ENCODE data around the gene TADA3.

Gene TADA3

GRCh38 chr3:9812870-9813483, 20.7 kb upstream of the TADA3 start:
- no peak for TF ChIP-seq CTCF (IDR thresholded peaks at IDR 0.05; ENCODE audit: low read depth, low read length)
- H3K9me3 ChIP-seq (ENCODE audit: severe bottlenecking), result no peaks in the 10 kb centered on the region
- no peak overlapping the region for H3K4me3 ChIP-seq (ENCODE audit: low read depth, low read length)
- DNase-seq, result no peak
- H3K27ac ChIP-seq, result no peak overlapping the region
- H3K27me3 ChIP-seq (ENCODE audit: insufficient read depth, low read depth, severe bottlenecking), result no peaks in the 10 kb centered on the region
- no peaks in the 10 kb centered on the region; the same call in 1 of the 2 replicates for H3K36me3 ChIP-seq

- Histone ChIP-seq H3K27ac (peak overlapping the region; percentile 86), H3K9me3 (ENCODE audit: severe bottlenecking) (no peaks in the 10 kb centered on the region), H3K4me3 (ENCODE audit: low read depth, low read length) (peak overlapping the region; percentile 68; the same call in 1 of the 2 replicates), H3K36me3 (peaks cover 3% of the 10 kb centered on the region), H3K27me3 (ENCODE audit: insufficient read depth, low read depth, severe bottlenecking) (no peaks in the 10 kb centered on the region)
- DNase-seq, result no peak
- TF ChIP-seq CTCF (IDR thresholded peaks at IDR 0.05; ENCODE audit: low read depth, low read length), result no peak
Observed at GRCh38 chr3:9810846-9811245, 18.6 kb upstream of the TADA3 start.

- H3K36me3 ChIP-seq, result peaks cover 7% of the 10 kb centered on the region
- H3K9me3 ChIP-seq (ENCODE audit: severe bottlenecking), result no peaks in the 10 kb centered on the region
- no peak for TF ChIP-seq CTCF (IDR thresholded peaks at IDR 0.05; ENCODE audit: low read depth, low read length)
- no peaks in the 10 kb centered on the region for H3K27me3 ChIP-seq (ENCODE audit: insufficient read depth, low read depth, severe bottlenecking)
- H3K4me3 ChIP-seq (ENCODE audit: low read depth, low read length), result peak overlapping the region; percentile 68
- peak overlapping the region; percentile 86 for H3K27ac ChIP-seq
- DNase-seq, result no peak
Observed at GRCh38 chr3:9810433-9810770, 18.1 kb upstream of the TADA3 start.

DNA sequence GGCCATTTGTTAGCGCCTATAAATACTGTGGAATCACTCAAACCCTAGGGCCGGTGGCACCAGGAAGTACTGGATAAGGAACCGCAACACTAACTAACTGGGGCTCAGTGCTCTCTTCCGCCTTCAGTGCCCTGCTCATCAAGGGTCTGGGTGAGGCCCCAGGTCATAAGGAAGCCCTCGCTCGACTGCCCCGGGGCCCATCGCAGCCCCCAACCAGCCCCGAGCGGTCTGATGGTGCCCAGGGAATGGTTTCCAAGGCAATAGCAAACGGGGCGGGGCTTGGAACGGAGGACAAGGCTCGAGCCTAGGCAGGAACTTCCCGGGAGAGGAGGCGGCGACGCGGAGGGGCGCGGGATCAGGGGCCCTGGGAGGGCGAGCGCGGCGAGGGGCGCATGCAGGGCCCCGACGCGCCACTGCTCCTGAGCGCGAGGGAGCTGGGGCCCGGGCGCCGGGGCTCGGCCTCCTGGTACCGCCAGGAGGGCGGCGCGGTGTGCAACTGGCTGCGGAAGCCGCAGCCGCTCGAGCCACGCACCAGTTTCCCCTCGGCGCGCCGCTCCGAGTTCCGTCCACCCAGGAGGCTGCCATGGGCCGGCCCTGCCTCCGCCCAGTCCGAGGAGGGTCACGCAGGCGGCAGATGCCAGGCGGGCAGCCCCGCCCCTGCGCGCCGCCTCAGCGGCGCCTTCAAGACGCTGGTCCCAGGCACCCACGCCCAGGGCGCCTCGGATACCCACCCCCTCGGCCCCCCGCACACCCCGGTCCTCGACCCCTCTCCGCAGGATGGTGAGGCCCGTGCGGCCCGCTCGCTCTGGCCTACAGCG, 17.6 kb upstream of the TADA3 start, which contains the start of gene TTLL3:
Gene TTLL3 (plus strand): TSS at position 648 of the 818 bp plus-strand sequence. CDS start 400 bp downstream, outside the sequence.
- no peak for TF ChIP-seq CTCF (IDR thresholded peaks at IDR 0.05; ENCODE audit: low read depth, low read length)
- Histone ChIP-seq H3K4me3 (ENCODE audit: low read depth, low read length) (peak within 1 kb of the TSS; percentile 68), H3K27me3 (ENCODE audit: insufficient read depth, low read depth, severe bottlenecking) (no peaks in the 10 kb centered on the region), H3K9me3 (ENCODE audit: severe bottlenecking) (no peaks in the 10 kb centered on the region), H3K27ac (peak within 1 kb of the TSS; percentile 86), H3K36me3 (peaks cover 13% of the 10 kb centered on the region)
- DNase-seq, result peak; percentile 79

GRCh38 chr3:9809239-9809614, 17.0 kb upstream of the TADA3 start:
- TF ChIP-seq CTCF (IDR thresholded peaks at IDR 0.05; ENCODE audit: low read depth, low read length), result no peak
- H3K27ac ChIP-seq, result peak overlapping the region; percentile 86
- peak overlapping the region; percentile 68 for H3K4me3 ChIP-seq (ENCODE audit: low read depth, low read length)
- peak; percentile 44 for DNase-seq
- H3K36me3 ChIP-seq, result peaks cover 19% of the 10 kb centered on the region
- no peaks in the 10 kb centered on the region for H3K27me3 ChIP-seq (ENCODE audit: insufficient read depth, low read depth, severe bottlenecking)
- H3K9me3 ChIP-seq (ENCODE audit: severe bottlenecking), result no peaks in the 10 kb centered on the region

Measured in WERI-Rb-1 (cell line).